HAP-1 (cell line): ENCODE measurements around the gene TSPAN33.
"Not testable (repeated sequence)": the region's sequence is repeated elsewhere in the genome, so short reads cannot be mapped to it uniquely, and the experiment has no call there.

ENCODE experiments used
- DNase-seq, 2 experiments: peaks; one replicate each; pipeline ENCODE4 v3.0.0-alpha.2; 2016 to 2020; ENCODE audit warnings: low spot score in 2 of 2
- H3K27me3 ChIP-seq: fragments of 250-450 bp; sonication (Bioruptor Pico); 2 replicates; pipeline ENCODE4 v1.5.1; 2020; ENCODE audit warnings: low read depth, mild to moderate bottlenecking, moderate library complexity
- H3K36me3 ChIP-seq: fragments of 250-450 bp; sonication (Bioruptor Pico); replicated peaks from 2 replicates; pipeline ENCODE4 v1.5.1; 2020; ENCODE audit warnings: mild to moderate bottlenecking
- H3K4me1 ChIP-seq: fragments of 250-450 bp; sonication (Bioruptor Pico); 2 replicates; pipeline ENCODE4 v1.5.1; 2020; ENCODE audit warnings: mild to moderate bottlenecking
- H3K4me3 ChIP-seq: fragments of 250-450 bp; sonication (Bioruptor Pico); 2 replicates; pipeline ENCODE4 v1.5.1; 2020; ENCODE audit warnings: mild to moderate bottlenecking, moderate library complexity
- H3K9me3 ChIP-seq: fragments of 250-450 bp; sonication (Bioruptor Pico); 2 replicates; pipeline ENCODE4 v1.5.1; 2020; ENCODE audit warnings: mild to moderate bottlenecking, moderate library complexity
- in situ Hi-C: fragments of 300-500 bp; cut with MboI; formaldehyde crosslinking; loops from 3 replicates; pipeline ENCODE4 v1.14.3; 2020; ENCODE audit warnings: low sequenced_read_pairs, inconsistent platforms, mixed read lengths

TSPAN33 gene

GRCh38 chr7:129169686-129170440 lies 25.4 kb downstream of the TSPAN33 start:
- no peak overlapping the region for H3K4me3 ChIP-seq
- DNase-seq: no peak
- in situ Hi-C loops: no loop called here

GRCh38 chr7:129170441-129171021 lies 26.0 kb downstream of the TSPAN33 start:
- in situ Hi-C loops: no loop called here
- H3K4me1 ChIP-seq: no peaks in the 10 kb centered on the region
- DNase-seq: no peak
- peaks cover 5% of the 10 kb centered on the region; the same call in 1 of the 2 replicates for H3K36me3 ChIP-seq
- no peaks in the 10 kb centered on the region for H3K27me3 ChIP-seq
- no peaks in the 10 kb centered on the region for H3K9me3 ChIP-seq
- no peak overlapping the region for H3K4me3 ChIP-seq

More at GRCh38 chr7:129169686-129170440, 25.4 kb downstream of the TSPAN33 start:
- Histone ChIP-seq H3K4me1 (no peaks in the 10 kb centered on the region), H3K27me3 (no peaks in the 10 kb centered on the region), H3K9me3 (no peaks in the 10 kb centered on the region), H3K36me3 (peaks cover 5% of the 10 kb centered on the region; the same call in 1 of the 2 replicates)

GRCh38 chr7:129173861-129174260 lies 29.4 kb downstream of the TSPAN33 start:
- H3K4me3 ChIP-seq, in situ Hi-C loops, H3K27me3 ChIP-seq, H3K9me3 ChIP-seq, H3K4me1 ChIP-seq, H3K36me3 ChIP-seq, DNase-seq: not testable (repeated sequence)

- Histone ChIP-seq H3K36me3 (no peaks in the 10 kb centered on the region), H3K27me3 (0 out of 2 replicates have a peak, but pooled peaks cover 2% of the 10 kb centered on the region), H3K4me1 (no peaks in the 10 kb centered on the region), H3K4me3 (no peak overlapping the region), H3K9me3 (no peaks in the 10 kb centered on the region)
- in situ Hi-C loops: no loop called here
- no peak for DNase-seq
Observed at GRCh38 chr7:129176916-129177710, 32.6 kb downstream of the TSPAN33 start.

GRCh38 chr7:129184981-129185670 lies 40.6 kb downstream of the TSPAN33 start:
- H3K4me3 ChIP-seq: no peak overlapping the region
- H3K9me3 ChIP-seq: no peaks in the 10 kb centered on the region
- H3K4me1 ChIP-seq: 0 out of 2 replicates have a peak, but pooled peaks cover 4% of the 10 kb centered on the region
- in situ Hi-C loops: no loop called here
- no peaks in the 10 kb centered on the region for H3K27me3 ChIP-seq
- H3K36me3 ChIP-seq: no peaks in the 10 kb centered on the region
- DNase-seq: no peak

GRCh38 chr7:129186749-129187260 lies 42.3 kb downstream of the TSPAN33 start:
- DNase-seq: no peak
- no peak overlapping the region for H3K4me3 ChIP-seq
- in situ Hi-C loops: no loop called here
- H3K27me3 ChIP-seq: no peaks in the 10 kb centered on the region
- H3K9me3 ChIP-seq: no peaks in the 10 kb centered on the region
- peaks cover 8% of the 10 kb centered on the region; the same call in 1 of the 2 replicates for H3K4me1 ChIP-seq
- H3K36me3 ChIP-seq: no peaks in the 10 kb centered on the region

GRCh38 chr7:129187681-129188371 lies 43.3 kb downstream of the TSPAN33 start:
- Histone ChIP-seq H3K4me3 (peak overlapping the region; percentile 63), H3K9me3 (no peaks in the 10 kb centered on the region), H3K36me3 (no peaks in the 10 kb centered on the region), H3K4me1 (peaks cover 8% of the 10 kb centered on the region; the same call in 1 of the 2 replicates), H3K27me3 (no peaks in the 10 kb centered on the region)
- in situ Hi-C loops: no loop called here
- DNase-seq: no peak

GRCh38 chr7:129188372-129188891 lies 43.9 kb downstream of the TSPAN33 start, which contains the start of gene SMO:
SMO (plus strand) TSS chr7:129188633; CDS start chr7:129189152, 519 bp downstream.
- in situ Hi-C loops: no loop called here
- Histone ChIP-seq H3K9me3 (no peaks in the 10 kb centered on the region), H3K4me3 (peak within 1 kb of the TSS; percentile 63), H3K36me3 (no peaks in the 10 kb centered on the region), H3K27me3 (no peaks in the 10 kb centered on the region), H3K4me1 (peaks cover 8% of the 10 kb centered on the region; the same call in 1 of the 2 replicates)
- peak; percentile 81 to 88 for DNase-seq

GRCh38 chr7:129188892-129189660 lies 44.6 kb downstream of the TSPAN33 start:
- Histone ChIP-seq H3K9me3 (no peaks in the 10 kb centered on the region), H3K27me3 (no peaks in the 10 kb centered on the region), H3K36me3 (no peaks in the 10 kb centered on the region), H3K4me3 (peak overlapping the region; percentile 63), H3K4me1 (peaks cover 8% of the 10 kb centered on the region; the same call in 1 of the 2 replicates)
- in situ Hi-C loops: no loop called here
- peak in 1 of 2 experiments; percentile 43 for DNase-seq

- H3K27me3 ChIP-seq: no peaks in the 10 kb centered on the region
- no peak for DNase-seq
- no peaks in the 10 kb centered on the region for H3K9me3 ChIP-seq
- H3K4me1 ChIP-seq: peaks cover 8% of the 10 kb centered on the region; the same call in 1 of the 2 replicates
- in situ Hi-C loops: no loop called here
- H3K4me3 ChIP-seq: peak overlapping the region; percentile 63
- no peaks in the 10 kb centered on the region for H3K36me3 ChIP-seq
Observed at GRCh38 chr7:129189661-129190310, 45.3 kb downstream of the TSPAN33 start.

- no peaks in the 10 kb centered on the region for H3K27me3 ChIP-seq
- DNase-seq: no peak
Observed at GRCh38 chr7:129191272-129191671, 46.8 kb downstream of the TSPAN33 start.

More at GRCh38 chr7:129191272-129191671, 46.8 kb downstream of the TSPAN33 start:
- Histone ChIP-seq H3K4me3 (no peak overlapping the region), H3K4me1 (peaks cover 8% of the 10 kb centered on the region; the same call in 1 of the 2 replicates), H3K36me3 (peaks cover 3% of the 10 kb centered on the region; the same call in 1 of the 2 replicates), H3K9me3 (no peaks in the 10 kb centered on the region)
- in situ Hi-C loops: no loop called here
